ENCODE results near the gene ANKS6. TPM values are rescaled to one million over a fixed set of nuclear protein-coding genes. Genes with fewer than 3 reads are reported as not detected.

The ANKS6 gene
- 10 to 100 TPM; 15.8 to 17.4 TPM for total RNA-seq

- Mint-ChIP-seq H3K36me3 (ENCODE audit: low read depth) (peaks cover 3% of the 10 kb centered on the region), H3K27me3 (no peaks in the 10 kb centered on the region), H3K9me3 (ENCODE audit: low read depth) (peaks cover 10% of the 10 kb centered on the region), H3K4me3 (peak within 1 kb of the TSS; percentile 77), H3K4me1 (peaks cover 25% of the 10 kb centered on the region), H3K27ac (peak within 1 kb of the TSS; percentile 81)
- ATAC-seq (peak; percentile 90), DNase-seq (peak; percentile 90)
- POLR2A ChIA-PET = no interaction called here
- CTCF ChIA-PET = interaction anchor here (0.7 to 8.9 kb wide), 2 partner anchors 11 to 12 kb away, joined by 3 to 57 read pairs; partner anchors contain the start of gene GALNT12
- intact Hi-C loops (cut with DNase I, micrococcal nuclease) = loop anchor here (1.0 to 10.0 kb wide), 10 partner anchors 11 to 1631 kb away; partner anchors contain the start of genes CORO2A (in 2 of the 2), ANP32B (in 1 of the 2), GALNT12 (in 1 of the 2) and MSANTD3 (in 1 of the 2)
Observed at GRCh38 chr9:98796364-98797101, at the start of gene ANKS6. ANKS6 (minus strand) TSS chr9:98796555; CDS start chr9:98796491, 64 bp downstream.

GRCh38 chr9:98846081-98846480 is 49.7 kb upstream of the ANKS6 start:
- intact Hi-C loops (cut with DNase I, micrococcal nuclease) = no loop called here

GRCh38 chr9:98842510-98842909 is 46.2 kb upstream of the ANKS6 start:
- ATAC-seq = no peak
- Mint-ChIP-seq H3K27ac (no peak overlapping the region), H3K36me3 (ENCODE audit: low read depth) (peaks cover 8% of the 10 kb centered on the region), H3K9me3 (ENCODE audit: low read depth) (no peaks in the 10 kb centered on the region), H3K4me3 (no peak overlapping the region), H3K4me1 (no peaks in the 10 kb centered on the region), H3K27me3 (no peaks in the 10 kb centered on the region)
- CTCF ChIA-PET = no interaction called here
- no peak for DNase-seq
- intact Hi-C loops (cut with DNase I, micrococcal nuclease) = no loop called here
- POLR2A ChIA-PET = interaction anchor here (0.6 kb wide), 1 partner anchor 250 kb away, joined by 5 read pairs; no protein-coding TSS in a partner anchor

More at GRCh38 chr9:98846081-98846480, 49.7 kb upstream of the ANKS6 start:
- Mint-ChIP-seq H3K4me3 (no peak overlapping the region), H3K36me3 (ENCODE audit: low read depth) (peaks cover 4% of the 10 kb centered on the region), H3K27me3 (no peaks in the 10 kb centered on the region), H3K27ac (no peak overlapping the region), H3K9me3 (ENCODE audit: low read depth) (no peaks in the 10 kb centered on the region), H3K4me1 (peaks cover 2% of the 10 kb centered on the region)
- POLR2A ChIA-PET = no interaction called here
- CTCF ChIA-PET = interaction anchor here (0.5 to 7.9 kb wide), 5 partner anchors 10 to 531 kb away, joined by 3 to 76 read pairs (median 16); no protein-coding TSS in a partner anchor
- ATAC-seq (no peak), DNase-seq (no peak)

- ChIA-PET CTCF (interaction anchor here (1.0 to 1.6 kb wide), 2 partner anchors 8 to 33 kb away, joined by 3 to 5 read pairs; no protein-coding TSS in a partner anchor), POLR2A (no interaction called here)
- Mint-ChIP-seq H3K27ac (no peak overlapping the region), H3K4me1 (no peaks in the 10 kb centered on the region), H3K4me3 (no peak overlapping the region), H3K36me3 (ENCODE audit: low read depth) (peaks cover 10% of the 10 kb centered on the region), H3K9me3 (ENCODE audit: low read depth) (no peaks in the 10 kb centered on the region), H3K27me3 (no peaks in the 10 kb centered on the region)
- ATAC-seq (no peak), DNase-seq (no peak)
- intact Hi-C loops (cut with DNase I, micrococcal nuclease) = no loop called here
Observed at GRCh38 chr9:98839724-98840123, 43.4 kb upstream of the ANKS6 start.

GRCh38 chr9:98838868-98839565 is 42.7 kb upstream of the ANKS6 start:
- Mint-ChIP-seq H3K27me3 (no peaks in the 10 kb centered on the region), H3K9me3 (ENCODE audit: low read depth) (no peaks in the 10 kb centered on the region), H3K36me3 (ENCODE audit: low read depth) (peaks cover 10% of the 10 kb centered on the region), H3K4me1 (no peaks in the 10 kb centered on the region), H3K27ac (no peak overlapping the region), H3K4me3 (no peak overlapping the region)
- ChIA-PET POLR2A (no interaction called here), CTCF (interaction anchor here (1.0 to 1.6 kb wide), 2 partner anchors 9 to 32 kb away, joined by 3 to 5 read pairs; no protein-coding TSS in a partner anchor)
- intact Hi-C loops (cut with DNase I, micrococcal nuclease) = no loop called here
- ATAC-seq (no peak), DNase-seq (no peak)

DNA sequence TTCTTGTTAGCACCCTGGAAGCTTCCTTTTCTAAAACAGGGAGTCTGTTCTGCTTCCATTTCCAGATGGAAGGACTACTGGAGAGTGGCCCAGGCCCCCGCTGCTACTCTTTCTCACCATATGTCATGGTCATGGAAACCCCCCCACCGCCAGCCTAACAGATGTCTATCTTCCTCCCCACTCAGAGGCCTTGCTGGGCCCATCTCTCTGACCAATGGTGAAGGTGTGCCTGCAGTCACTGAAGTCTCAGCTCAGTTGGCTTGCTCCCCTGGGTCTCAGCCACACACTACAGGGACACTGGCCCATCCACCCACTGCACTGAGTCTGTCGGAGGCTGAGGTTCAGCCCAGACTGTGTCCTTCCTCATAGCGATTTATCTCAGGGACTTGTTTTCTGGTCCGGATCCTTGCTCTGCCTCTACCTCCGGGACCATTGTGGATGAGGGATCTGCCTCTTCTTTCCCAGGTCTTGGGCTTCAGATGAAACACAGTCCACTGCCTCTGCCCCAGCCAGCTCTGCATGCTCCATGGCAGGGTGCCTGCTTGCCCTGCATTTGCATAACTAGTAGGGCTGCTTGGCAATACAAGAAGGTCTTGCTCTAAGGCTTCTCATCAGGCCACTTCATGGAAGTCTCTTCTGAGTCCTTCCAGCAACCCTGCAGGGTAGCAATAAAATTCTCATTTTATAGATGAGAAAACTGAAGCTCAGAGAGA is 42.0 kb upstream of the ANKS6 start:
- Mint-ChIP-seq H3K4me3 (no peak overlapping the region), H3K27me3 (no peaks in the 10 kb centered on the region), H3K36me3 (ENCODE audit: low read depth) (peaks cover 10% of the 10 kb centered on the region), H3K4me1 (no peaks in the 10 kb centered on the region), H3K9me3 (ENCODE audit: low read depth) (no peaks in the 10 kb centered on the region), H3K27ac (no peak overlapping the region)
- ChIA-PET POLR2A (no interaction called here), CTCF (interaction anchor here (1.0 to 1.6 kb wide), 2 partner anchors 10 to 31 kb away, joined by 3 to 5 read pairs; no protein-coding TSS in a partner anchor)
- no peak for DNase-seq
- intact Hi-C loops (cut with DNase I, micrococcal nuclease) = no loop called here
- no peak for ATAC-seq

- Mint-ChIP-seq H3K4me1 (no peaks in the 10 kb centered on the region), H3K9me3 (ENCODE audit: low read depth) (no peaks in the 10 kb centered on the region), H3K4me3 (no peak overlapping the region), H3K36me3 (ENCODE audit: low read depth) (peaks cover 13% of the 10 kb centered on the region), H3K27me3 (no peaks in the 10 kb centered on the region), H3K27ac (no peak overlapping the region)
- POLR2A ChIA-PET = no interaction called here
- CTCF ChIA-PET = no interaction called here
- DNase-seq (no peak), ATAC-seq (no peak)
- intact Hi-C loops (cut with DNase I, micrococcal nuclease) = no loop called here
Observed at GRCh38 chr9:98837516-98837915, 41.2 kb upstream of the ANKS6 start.

GRCh38 chr9:98836206-98836605 is 39.9 kb upstream of the ANKS6 start:
- no peaks in the 10 kb centered on the region for H3K4me1 Mint-ChIP-seq

DNA sequence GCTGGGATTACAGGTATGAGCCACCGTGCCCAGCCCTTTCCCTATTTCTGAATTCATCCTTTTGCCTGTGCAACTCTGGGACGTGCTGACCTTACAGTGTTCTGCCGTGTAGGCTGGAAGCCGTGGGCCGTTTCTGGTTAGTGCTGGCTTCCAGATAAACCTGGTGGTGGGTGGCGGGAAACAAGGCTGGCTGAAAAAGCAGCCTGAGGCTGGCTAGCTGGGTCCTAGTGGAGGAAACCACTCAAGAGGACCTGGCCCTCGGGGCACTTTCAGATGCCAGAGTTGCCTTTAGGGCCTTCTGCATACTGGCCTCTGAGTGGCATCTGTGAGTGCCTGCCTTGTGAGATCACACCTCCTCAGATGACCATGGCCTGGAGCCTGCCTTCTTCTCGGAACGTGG is 38.0 kb upstream of the ANKS6 start:
- CTCF ChIA-PET = no interaction called here
- DNase-seq (no peak), ATAC-seq (no peak)
- Mint-ChIP-seq H3K4me1 (no peaks in the 10 kb centered on the region), H3K27ac (no peak overlapping the region), H3K27me3 (no peaks in the 10 kb centered on the region), H3K9me3 (ENCODE audit: low read depth) (no peaks in the 10 kb centered on the region), H3K36me3 (ENCODE audit: low read depth) (peaks cover 11% of the 10 kb centered on the region), H3K4me3 (no peak overlapping the region)
- intact Hi-C loops (cut with DNase I, micrococcal nuclease) = no loop called here
- POLR2A ChIA-PET = no interaction called here

More at GRCh38 chr9:98836206-98836605, 39.9 kb upstream of the ANKS6 start:
- H3K27me3 Mint-ChIP-seq = no peaks in the 10 kb centered on the region
- no peak overlapping the region for H3K4me3 Mint-ChIP-seq
- intact Hi-C loops (cut with DNase I, micrococcal nuclease) = no loop called here
- no peak for ATAC-seq
- peaks cover 13% of the 10 kb centered on the region for H3K36me3 Mint-ChIP-seq (ENCODE audit: low read depth)
- CTCF ChIA-PET = interaction anchor here (1.1 kb wide), 1 partner anchor 11 kb away, joined by 5 read pairs; no protein-coding TSS in a partner anchor
- no peaks in the 10 kb centered on the region for H3K9me3 Mint-ChIP-seq (ENCODE audit: low read depth)
- DNase-seq = no peak
- no peak overlapping the region for H3K27ac Mint-ChIP-seq
- POLR2A ChIA-PET = no interaction called here

DNA sequence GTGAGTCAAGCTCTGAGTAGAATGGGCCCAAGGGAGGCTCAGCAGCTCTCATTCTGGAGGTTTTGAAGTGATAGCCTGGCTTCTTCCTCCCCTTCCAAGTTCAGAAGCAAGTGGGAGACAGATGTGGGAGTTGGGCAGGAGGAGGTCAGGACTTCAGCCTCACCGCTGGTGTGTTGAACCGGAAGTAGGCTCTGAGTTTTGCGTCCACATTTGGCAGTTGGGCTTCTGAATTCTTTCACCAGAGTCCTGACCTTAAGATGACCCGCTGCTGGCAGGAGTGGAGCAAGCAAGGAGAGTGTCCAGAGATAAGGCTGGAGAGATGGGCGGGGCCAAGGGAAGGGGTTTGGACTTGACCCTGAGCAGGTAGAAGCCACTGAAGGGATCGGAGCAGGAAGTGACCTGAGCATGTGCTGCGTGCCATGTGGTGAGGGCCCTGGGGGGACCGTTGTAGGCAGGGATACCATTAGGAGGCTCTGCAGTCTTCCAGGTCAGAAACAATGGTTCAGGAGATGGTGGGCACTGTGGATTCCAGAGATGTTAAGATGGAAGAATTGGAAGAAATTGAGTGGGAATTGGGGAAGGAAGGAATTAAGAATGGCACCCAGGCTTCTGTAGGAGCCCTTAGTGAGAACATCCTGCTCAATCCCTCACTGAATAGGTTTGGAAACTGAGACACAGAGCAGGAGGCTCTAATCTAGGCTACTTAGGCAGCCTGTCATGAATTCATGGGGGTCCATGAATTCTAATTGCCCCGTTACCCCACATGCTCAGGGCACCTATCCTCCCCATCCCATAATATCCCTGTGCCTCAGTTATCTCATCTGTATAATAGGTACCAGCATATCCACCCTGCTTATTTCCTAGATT is 37.0 kb upstream of the ANKS6 start:
- no peak for DNase-seq
- ChIA-PET POLR2A (no interaction called here), CTCF (interaction anchor here (0.6 kb wide), 1 partner anchor 42 kb away, joined by 4 read pairs; no protein-coding TSS in a partner anchor)
- no peak overlapping the region for H3K4me3 Mint-ChIP-seq
- no peaks in the 10 kb centered on the region for H3K4me1 Mint-ChIP-seq
- H3K27me3 Mint-ChIP-seq = no peaks in the 10 kb centered on the region
- H3K27ac Mint-ChIP-seq = no peak overlapping the region
- no peaks in the 10 kb centered on the region for H3K9me3 Mint-ChIP-seq (ENCODE audit: low read depth)
- intact Hi-C loops (cut with DNase I, micrococcal nuclease) = no loop called here
- ATAC-seq = no peak
- peaks cover 11% of the 10 kb centered on the region for H3K36me3 Mint-ChIP-seq (ENCODE audit: low read depth)

GRCh38 chr9:98832768-98833089 is 36.4 kb upstream of the ANKS6 start:
- Mint-ChIP-seq H3K4me1 (no peaks in the 10 kb centered on the region), H3K27ac (no peak overlapping the region), H3K27me3 (no peaks in the 10 kb centered on the region), H3K4me3 (no peak overlapping the region), H3K36me3 (ENCODE audit: low read depth) (peaks cover 12% of the 10 kb centered on the region), H3K9me3 (ENCODE audit: low read depth) (no peaks in the 10 kb centered on the region)
- DNase-seq (no peak), ATAC-seq (no peak)
- CTCF ChIA-PET = interaction anchor here (0.6 to 0.9 kb wide), 2 partner anchors 15 to 41 kb away, joined by 3 to 4 read pairs; no protein-coding TSS in a partner anchor
- intact Hi-C loops (cut with DNase I, micrococcal nuclease) = no loop called here
- POLR2A ChIA-PET = no interaction called here

Measured in activated CD4-positive, alpha-beta T cell treated with anti-CD3 and anti-CD28 coated beads for 36 hours (primary cell).